ENCODE results near the gene CCDC9B. TPM values are rescaled to one million over a fixed set of nuclear protein-coding genes. Genes with fewer than 3 reads are reported as not detected.

Gene CCDC9B
- total and polyA plus RNA-seq, 2 of the 4 experiments (the other 2 are of a cell fraction) = 19.7 to 30.9 TPM

DNA sequence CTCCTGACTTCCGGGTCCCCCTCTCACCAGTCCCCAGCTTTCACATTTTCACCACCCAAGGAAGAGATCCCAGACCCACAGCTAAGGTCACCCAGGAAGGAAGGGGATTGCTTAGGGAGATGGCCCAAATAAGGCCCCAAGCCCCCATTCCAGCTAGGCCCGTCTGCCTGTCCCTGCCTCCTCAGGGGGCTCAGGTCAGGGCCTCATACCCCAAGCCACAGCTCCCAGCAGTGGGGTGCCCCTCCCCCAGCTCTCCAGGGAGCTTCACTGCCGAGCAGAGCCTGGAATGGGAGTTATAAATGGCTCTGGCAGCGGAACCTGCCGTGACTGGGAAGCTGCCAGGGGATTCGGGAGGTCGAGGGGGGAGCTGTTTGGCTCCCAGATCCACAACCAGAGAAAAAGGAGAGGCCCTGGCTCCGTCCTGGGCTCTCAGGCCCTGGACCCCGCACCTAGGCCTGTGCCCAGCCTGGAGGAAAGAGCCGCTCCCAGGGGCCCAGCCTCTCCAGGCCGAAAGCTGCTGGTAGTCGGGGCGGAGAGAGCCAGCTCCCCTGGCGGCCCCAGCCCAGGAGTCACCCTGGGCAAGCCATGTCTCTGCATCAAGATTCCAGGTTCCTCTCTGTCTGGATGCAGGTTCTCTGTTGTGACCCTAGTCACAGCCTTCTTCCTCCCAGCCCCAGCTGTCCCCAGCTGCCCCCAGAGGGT is 550 bp downstream of the CCDC9B start:
- Histone ChIP-seq H3K9ac (ENCODE audit: low read depth, low read length) (peak overlapping the region; percentile 81), H4K5ac (ENCODE audit: low read depth, low read length) (peak overlapping the region; percentile 94), H4K8ac (ENCODE audit: low read depth in 2 of 2, low read length in 2 of 2) (peak overlapping the region; percentile 93 to 97), H3K4me1 (ENCODE audit: control insufficient read depth, insufficient read depth, low read length) (peaks cover 39% of the 10 kb centered on the region), H2BK120ac (ENCODE audit: low read depth, low read length) (peak overlapping the region; percentile 98), H4K91ac (ENCODE audit: insufficient read depth, low read depth, low read length) (peak overlapping the region; percentile 99), H2BK15ac (ENCODE audit: low read depth, low read length) (peak overlapping the region; percentile 89; the same call in 2 of the 3 replicates), H3K9me1 (ENCODE audit: insufficient read depth, low read length) (peaks cover 22% of the 10 kb centered on the region), H3K79me1 (ENCODE audit: low read depth in 1 of 2, low read length in 2 of 2) (peaks cover 27 to 51% of the 10 kb centered on the region in 2 experiments; a peak in 3 of 4 replicates), H3K18ac (ENCODE audit: low read depth, low read length) (peak overlapping the region; percentile 85), H2AK9ac (replicated peaks; ENCODE audit: low read depth, low read length, poor library complexity) (peak overlapping the region; percentile 100), H2BK5ac (ENCODE audit: low read depth, low read length, poor library complexity, severe bottlenecking) (peak overlapping the region; percentile 97), H3K27ac (ENCODE audit: insufficient read depth, low read length) (peak overlapping the region; percentile 97), H3K36me3 (ENCODE audit: control insufficient read depth, insufficient read depth, low read length) (peaks cover 15% of the 10 kb centered on the region), H4K20me1 (ENCODE audit: insufficient read depth, low read length) (no peaks in the 10 kb centered on the region), H3K4me3 (ENCODE audit: insufficient read depth, low read depth, low read length) (peak overlapping the region; percentile 45), H3K4me2 (ENCODE audit: low read depth, low read length) (peak overlapping the region; percentile 92), H3K14ac (replicated peaks; ENCODE audit: low read depth, low read length) (peak overlapping the region; percentile 98), H3K27me3 (ENCODE audit: control insufficient read depth, insufficient read depth, low read length) (no peaks in the 10 kb centered on the region), H3K56ac (ENCODE audit: extremely low read depth, insufficient read depth, low read length) (peak overlapping the region; percentile 99), H3K9me3 (ENCODE audit: control insufficient read depth, insufficient read depth, low read length) (no peaks in the 10 kb centered on the region), H3K23ac (ENCODE audit: low read depth, low read length) (peak overlapping the region; percentile 99), H2AK5ac (ENCODE audit: low read depth, low read length) (peak overlapping the region; percentile 100), H3K4ac (ENCODE audit: low read depth, low read length) (peak overlapping the region; percentile 100), H2AFZ (replicated peaks; ENCODE audit: low read length, poor library complexity) (peak overlapping the region; percentile 77), H2BK20ac (ENCODE audit: low read depth, low read length) (peak overlapping the region; percentile 92)
- intact Hi-C loops (cut with micrococcal nuclease) (loop anchor here (1.0 to 2.0 kb wide), 2 partner anchors 19 to 81 kb away; partner anchors contain the start of gene DISP2), in situ Hi-C loops (cut with MboI; ENCODE audit: low sequenced_read_pairs) (no loop called here), dilution Hi-C loops (cut with HindIII; ENCODE audit: low sequenced_read_pairs, unreplicated experiment) (no loop called here)
- ATAC-seq (ENCODE audit: low read depth) (peak; percentile 24), DNase-seq (peak; percentile 73)
- BruUV-seq (replicated peaks) = no TSS peak
- WGBS, 2 experiments (ENCODE audit: extremely low coverage in 2 of 2, insufficient read length in 1 of 2) = 0% methylated on average over 4 of the region's 14 CpGs; no CpG with 5 or more reads in 1 of the 2 experiments
- CTCF ChIA-PET = interaction anchor here (0.8 to 1.4 kb wide), 4 partner anchors 17 to 123 kb away, joined by 3 to 5 read pairs (median 4); partner anchors contain the start of gene INAFM2
- POLR2A ChIA-PET (ENCODE audit: unreplicated experiment) = interaction anchor here (0.7 to 3.3 kb wide), 3 partner anchors 8 to 12 kb away, joined by 3 to 20 read pairs (median 8); no protein-coding TSS in a partner anchor
- TF ChIP-seq POLR2A (IDR thresholded peaks at IDR 0.05; ENCODE audit: low read depth, low read length) = no peak
- no peak for TF ChIP-seq MAZ (IDR thresholded peaks at IDR 0.05; ENCODE audit: borderline replicate concordance, low read depth, low read length)
- TF ChIP-seq CEBPB (IDR thresholded peaks at IDR 0.05; ENCODE audit: low read depth, low read length) = no peak
- TF ChIP-seq MXI1 (IDR thresholded peaks at IDR 0.05; ENCODE audit: borderline replicate concordance, low read depth, low read length) = no peak
- TF ChIP-seq CHD1 (IDR thresholded peaks at IDR 0.05; ENCODE audit: low read depth, low read length) = no peak
- TF ChIP-seq RAD21 (IDR thresholded peaks at IDR 0.05; ENCODE audit: low read length) = no peak

Data from IMR-90 (cell line).